Measurements from ENCODE around the gene LGALSL. TPM values are rescaled to one million over a fixed set of nuclear protein-coding genes. Genes with fewer than 3 reads are reported as not detected.

Gene LGALSL
- total RNA-seq, 1 experiment from 2014 or later = 14.2 TPM

- BruUV-seq (replicated peaks) = no TSS peak
- Histone ChIP-seq H3K79me2 (ENCODE audit: insufficient read depth, low read length) (no peaks in the 10 kb centered on the region), H3K4me2 (ENCODE audit: low read length) (no peak overlapping the region), H3K9me2 (ENCODE audit: insufficient read depth) (no peaks in the 10 kb centered on the region), H3K9me3 (ENCODE audit: control insufficient read depth in 1 of 2, insufficient read depth in 1 of 2, low read depth in 1 of 2, low read length in 2 of 2) (no peaks in the 10 kb centered on the region), H3K4me3 (replicated peaks in 1 of 2; ENCODE audit: low read depth in 1 of 2, low read length in 2 of 2) (no peak overlapping the region), H3K27ac (ENCODE audit: low read depth, low read length) (no peak overlapping the region), H3K27me3 (ENCODE audit: insufficient read depth, low read length) (no peaks in the 10 kb centered on the region; the same call in 1 of the 2 replicates), H3K9ac (ENCODE audit: low read length) (no peak overlapping the region), H3K36me3 (ENCODE audit: control insufficient read depth in 1 of 2, insufficient read depth in 2 of 2, low read length in 2 of 2) (no peaks in the 10 kb centered on the region), H2AFZ (ENCODE audit: low read depth, low read length, poor library complexity, severe bottlenecking) (no peak overlapping the region), H4K20me1 (ENCODE audit: insufficient read depth) (no peaks in the 10 kb centered on the region), H3K4me1 (ENCODE audit: control insufficient read depth in 1 of 2, insufficient read depth in 2 of 2, low read length in 2 of 2) (peaks cover 0 to 4% of the 10 kb centered on the region in 2 experiments; a peak in 1 of 4 replicates)
- ATAC-seq = peak; percentile 41; the same call in 1 of the 2 replicates
- no peak for DNase-seq (ENCODE audit: low read depth, low spot score)
- ChIA-PET POLR2A (interaction anchor here (0.7 kb wide), 1 partner anchor 157 kb away, joined by 3 read pairs; no protein-coding TSS in a partner anchor), CTCF (interaction anchor here (0.6 to 1.6 kb wide), 20 partner anchors 8 to 438 kb away, joined by 3 to 24 read pairs (median 4); no protein-coding TSS in a partner anchor), RAD21 (ENCODE audit: low non-redundant PET in 1 of 2, low total read pairs in 2 of 2, uncharacterized antibody in 2 of 2, unreplicated experiment in 2 of 2) (interaction anchor here (0.6 to 1.5 kb wide), 5 partner anchors 127 to 438 kb away, joined by 3 to 9 read pairs (median 3); no protein-coding TSS in a partner anchor)
- intact Hi-C loops (cut with micrococcal nuclease) = loop anchor here (1.0 to 2.0 kb wide), 2 partner anchors 156 to 437 kb away; no protein-coding TSS in a partner anchor
- TF ChIP-seq SIN3A (IDR thresholded peaks at IDR 0.05; ENCODE audit: low read depth) = no peak
- no peak for TF ChIP-seq SRF (IDR thresholded peaks at IDR 0.05; ENCODE audit: low read depth)
- peak; percentile 72 for TF ChIP-seq TCF7L2 (IDR thresholded peaks at IDR 0.05; ENCODE audit: borderline replicate concordance, extremely low read depth, insufficient read depth, insufficient read length)
Observed at GRCh38 chr2:64487256-64488049, 33.5 kb downstream of the LGALSL start.

- Histone ChIP-seq H3K79me2 (ENCODE audit: insufficient read depth, low read length) (no peaks in the 10 kb centered on the region), H3K4me3 (replicated peaks in 1 of 2; ENCODE audit: low read depth in 1 of 2, low read length in 2 of 2) (no peak overlapping the region), H3K27ac (ENCODE audit: low read depth, low read length) (no peak overlapping the region), H3K27me3 (ENCODE audit: insufficient read depth, low read length) (no peaks in the 10 kb centered on the region; the same call in 1 of the 2 replicates), H3K36me3 (ENCODE audit: control insufficient read depth in 1 of 2, insufficient read depth in 2 of 2, low read length in 2 of 2) (no peaks in the 10 kb centered on the region), H3K9ac (ENCODE audit: low read length) (no peak overlapping the region), H2AFZ (ENCODE audit: low read depth, low read length, poor library complexity, severe bottlenecking) (peak overlapping the region; percentile 100), H3K9me3 (ENCODE audit: control insufficient read depth in 1 of 2, insufficient read depth in 1 of 2, low read depth in 1 of 2, low read length in 2 of 2) (no peaks in the 10 kb centered on the region), H3K4me1 (ENCODE audit: control insufficient read depth in 1 of 2, insufficient read depth in 2 of 2, low read length in 2 of 2) (peaks cover 0 to 4% of the 10 kb centered on the region in 2 experiments; a peak in 1 of 4 replicates), H3K9me2 (ENCODE audit: insufficient read depth) (no peaks in the 10 kb centered on the region), H3K4me2 (ENCODE audit: low read length) (peak overlapping the region; percentile 59), H4K20me1 (ENCODE audit: insufficient read depth) (no peaks in the 10 kb centered on the region)
- ChIA-PET POLR2A (interaction anchor here (0.7 kb wide), 1 partner anchor 157 kb away, joined by 3 read pairs; no protein-coding TSS in a partner anchor), RAD21 (ENCODE audit: low non-redundant PET in 1 of 2, low total read pairs in 2 of 2, uncharacterized antibody in 2 of 2, unreplicated experiment in 2 of 2) (interaction anchor here (0.6 to 1.5 kb wide), 5 partner anchors 128 to 439 kb away, joined by 3 to 9 read pairs (median 3); no protein-coding TSS in a partner anchor), CTCF (interaction anchor here (0.6 to 1.6 kb wide), 20 partner anchors 9 to 439 kb away, joined by 3 to 24 read pairs (median 4); no protein-coding TSS in a partner anchor)
- TF ChIP-seq YY1 (IDR thresholded peaks at IDR 0.05; ENCODE audit: extremely low read depth, insufficient replicate concordance, low read depth, low read length) (peak; percentile 7), SIN3A (IDR thresholded peaks at IDR 0.05; ENCODE audit: low read depth) (no peak), CTCF (IDR thresholded peaks at IDR 0.05 in 2 of 3, conservative IDR thresholded peaks at IDR 0.05 in 1 of 3; ENCODE audit: borderline replicate concordance in 1 of 3, insufficient read depth in 1 of 3, low read depth in 2 of 3, low read length in 2 of 3) (peak; percentile 81 to 91 (median 89)), ZBTB33 (IDR thresholded peaks at IDR 0.05; ENCODE audit: extremely low read depth, insufficient replicate concordance, low read length) (no peak), RAD21 (IDR thresholded peaks at IDR 0.05; ENCODE audit: low read depth) (peak; percentile 89)
- ATAC-seq (peak; percentile 89), DNase-seq (ENCODE audit: low read depth, low spot score) (peak; percentile 55)
- intact Hi-C loops (cut with micrococcal nuclease) = loop anchor here (1.0 kb wide), 1 partner anchor 157 kb away; no protein-coding TSS in a partner anchor
- BruUV-seq (replicated peaks) = no TSS peak
Observed at GRCh38 chr2:64488050-64488974, 34.4 kb downstream of the LGALSL start.

Data from HCT116 (cell line).